GM21528 (cell line): ENCODE measurements around the gene HOXB3.

Source experiments
- ATAC-seq: cut with Tn5 transposase; IDR thresholded peaks from one replicate; pipeline ENCODE4 v1.9.1; 2021; ENCODE audit warnings: mild to moderate bottlenecking, moderate library complexity; ENCODE audit not compliant: unreplicated experiment, low FRiP score

HOXB3 gene

GRCh38 chr17:48626245-48627117, 36.4 kb upstream of the HOXB3 start, which contains the start of gene HOXB9:
HOXB9 (minus strand) TSS chr17:48626358; CDS start chr17:48626269, 89 bp downstream.
- no peak for ATAC-seq

- ATAC-seq: no peak
These were observed 35.6 kb upstream of the HOXB3 start for GRCh38 chr17:48625495-48626244.

GRCh38 chr17:48624544-48625494, 34.8 kb upstream of the HOXB3 start:
- ATAC-seq: no peak

- ATAC-seq: no peak
These were observed 34.1 kb upstream of the HOXB3 start for GRCh38 chr17:48624118-48624517.

GRCh38 chr17:48623583-48623982, 33.5 kb upstream of the HOXB3 start:
- ATAC-seq: no peak

- ATAC-seq: no peak
These were observed 32.8 kb upstream of the HOXB3 start for GRCh38 chr17:48622857-48623256.

GRCh38 chr17:48621410-48622392, 31.7 kb upstream of the HOXB3 start:
- no peak for ATAC-seq

- no peak for ATAC-seq
These were observed 30.6 kb upstream of the HOXB3 start for GRCh38 chr17:48620461-48621139.

- ATAC-seq: no peak
These were observed 29.9 kb upstream of the HOXB3 start for GRCh38 chr17:48619826-48620449.

- no peak for ATAC-seq
These were observed 28.3 kb upstream of the HOXB3 start for GRCh38 chr17:48618256-48618896.

GRCh38 chr17:48617471-48618255, 27.6 kb upstream of the HOXB3 start:
- ATAC-seq: no peak

- no peak for ATAC-seq
These were observed 26.9 kb upstream of the HOXB3 start for GRCh38 chr17:48616717-48617470.

- no peak for ATAC-seq
These were observed 26.1 kb upstream of the HOXB3 start for GRCh38 chr17:48615963-48616716.

- no peak for ATAC-seq
These were observed 25.3 kb upstream of the HOXB3 start, which contains the start of gene HOXB8 for GRCh38 chr17:48615047-48615962. HOXB8 (minus strand) TSS chr17:48615292; CDS start chr17:48614704, 588 bp downstream.
